HCT116 (cell line): ENCODE measurements around the gene SAMD13. TPM values are rescaled to one million over a fixed set of nuclear protein-coding genes. Genes with fewer than 3 reads are reported as not detected.

ENCODE experiments used
- ATAC-seq: fragments of 200-7000 bp; cut with Tn5 transposase; 2 replicates; pipeline ENCODE4 v1.9.1; 2020; ENCODE audit warnings: mild to moderate bottlenecking, moderate library complexity
- BruUV-seq: library from RNA; stranded (reverse); fragments of 400-500 nt; replicated peaks from 2 replicates; lab custom pipeline; 2021; lab: Mats Ljungman, UMichigan
- CTCF ChIA-PET: fragments of 300-600 bp; sonication (Branson Sonifier 250); formaldehyde crosslinking; loops from one replicate; lab custom pipeline; 2021; ENCODE audit warnings: antibody characterized with exemption; lab: Charles Lee
- POLR2A ChIA-PET: fragments of 300-600, 350-600 bp; sonication (Branson Sonifier 250); formaldehyde crosslinking; loops from one replicate; lab custom pipeline; 2021; ENCODE audit warnings: antibody characterized with exemption; lab: Charles Lee
- RAD21 ChIA-PET, 2 experiments: fragments of 300-600 bp; sonication (Branson Sonifier 250); formaldehyde crosslinking; loops; one replicate each; lab custom pipeline; 2023; ENCODE audit warnings: low total read pairs in 2 of 2; ENCODE audit not compliant: uncharacterized antibody in 2 of 2, unreplicated experiment in 2 of 2, low non-redundant PET in 1 of 2; lab: Charles Lee
- DNase-seq: peaks from one replicate; pipeline ENCODE4 v3.0.0-alpha.2; 2010; ENCODE audit warnings: low read depth, low spot score
- H2AFZ ChIP-seq: fragments of 200-600 bp; shearing (Covaris generic), sonication (generic); 2 replicates; pipeline ENCODE4 v1.6.1; 2017; ENCODE audit warnings: low read depth, mixed run types, mixed read lengths, antibody characterized with exemption, low read length; ENCODE audit not compliant: poor library complexity, severe bottlenecking
- H3K27ac ChIP-seq: 2 replicates; pipeline ENCODE4 v1.5.1; 2012; ENCODE audit warnings: low read depth, low read length
- H3K27me3 ChIP-seq: fragments of 200-600 bp; sonication (generic); 2 replicates; pipeline ENCODE4 v1.6.1; 2016; ENCODE audit warnings: mixed run types, low read length, mixed read lengths; ENCODE audit not compliant: insufficient read depth
- H3K36me3 ChIP-seq, 2 experiments: fragments of 200-500 bp in 1 of 2; fragments of 200-600 bp in 1 of 2; sonication (Bioruptor generic) in 1 of 2; sonication (generic) in 1 of 2; 2 replicates each; pipeline versions ENCODE4 v1.5.1 to v1.6.1; 2014 to 2016; ENCODE audit warnings: low read length in 2 of 2, inconsistent platforms in 1 of 2, mixed read lengths in 1 of 2, mixed run types in 1 of 2; ENCODE audit not compliant: insufficient read depth in 2 of 2, control insufficient read depth in 1 of 2
- H3K4me1 ChIP-seq, 2 experiments: fragments of 200-600 bp in 1 of 2; sonication (generic) in 1 of 2; 2 replicates each; pipeline versions ENCODE4 v1.5.1 to v1.6.1; 2012 to 2017; ENCODE audit warnings: low read length in 2 of 2, inconsistent platforms in 1 of 2, mild to moderate bottlenecking in 1 of 2, mixed read lengths in 1 of 2, mixed run types in 1 of 2, moderate library complexity in 1 of 2; ENCODE audit not compliant: insufficient read depth in 2 of 2, control insufficient read depth in 1 of 2
- H3K4me2 ChIP-seq: fragments of 200-600 bp; sonication (generic); 2 replicates; pipeline ENCODE4 v1.6.1; 2017; ENCODE audit warnings: mixed run types, low read length, mixed read lengths
- H3K4me3 ChIP-seq, 2 experiments: fragments of 200-600 bp in 1 of 2; sonication (generic) in 1 of 2; replicated peaks in 1 of 2; 2 replicates each; pipeline ENCODE4 v1.5.1; 2011 to 2016; ENCODE audit warnings: low read length in 2 of 2, control low read depth in 1 of 2, low read depth in 1 of 2, mild to moderate bottlenecking in 1 of 2, mixed read lengths in 1 of 2, mixed run types in 1 of 2
- H3K79me2 ChIP-seq: fragments of 200-600 bp; sonication (generic); 2 replicates; pipeline ENCODE4 v1.6.1; 2017; ENCODE audit warnings: mild to moderate bottlenecking, mixed run types, low read length, moderate library complexity, mixed read lengths; ENCODE audit not compliant: insufficient read depth
- H3K9ac ChIP-seq: fragments of 200-600 bp; sonication (generic); 2 replicates; pipeline ENCODE4 v1.6.1; 2016; ENCODE audit warnings: low read length, mixed read lengths
- H3K9me2 ChIP-seq: fragments of 200-600 bp; sonication (generic), shearing (Covaris generic); 2 replicates; pipeline ENCODE4 v1.6.1; 2017; ENCODE audit warnings: mixed run types, mild to moderate bottlenecking, moderate library complexity; ENCODE audit not compliant: insufficient read depth
- H3K9me3 ChIP-seq, 2 experiments: fragments of 200-500 bp in 1 of 2; fragments of 200-600 bp in 1 of 2; sonication (Bioruptor generic) in 1 of 2; sonication (generic) in 1 of 2; 2 replicates each; pipeline ENCODE4 v1.6.1; 2014 to 2017; ENCODE audit warnings: low read length in 2 of 2, mixed read lengths in 2 of 2, inconsistent platforms in 1 of 2, low read depth in 1 of 2, mild to moderate bottlenecking in 1 of 2, mixed run types in 1 of 2, moderate library complexity in 1 of 2; ENCODE audit not compliant: control insufficient read depth in 1 of 2, insufficient read depth in 1 of 2
- H4K20me1 ChIP-seq: fragments of 200-600 bp; sonication (generic), shearing (Covaris generic); 2 replicates; pipeline ENCODE4 v1.6.1; 2017; ENCODE audit warnings: mixed run types, mild to moderate bottlenecking, moderate library complexity; ENCODE audit not compliant: insufficient read depth
- CBX3 ChIP-seq: IDR thresholded peaks from 2 replicates; pipeline ENCODE4 v1.6.1; 2012; ENCODE audit warnings: low read depth
- CEBPB ChIP-seq: IDR thresholded peaks from 2 replicates; pipeline ENCODE4 v1.6.1; 2012; ENCODE audit warnings: low read depth
- CTCF ChIP-seq, 3 experiments: fragments of 200-600 bp in 1 of 3; sonication (generic) in 1 of 3; IDR thresholded peaks in 2 of 3; conservative IDR thresholded peaks in 1 of 3; 2 replicates each; pipeline ENCODE4 v1.5.1; 2012 to 2017; ENCODE audit warnings: low read depth in 2 of 3, low read length in 2 of 3, antibody characterized with exemption in 1 of 3, borderline replicate concordance in 1 of 3, control low read depth in 1 of 3, mild to moderate bottlenecking in 1 of 3, mixed read lengths in 1 of 3, mixed run types in 1 of 3, moderate library complexity in 1 of 3; ENCODE audit not compliant: insufficient read depth in 1 of 3
- EGR1 ChIP-seq: IDR thresholded peaks from 2 replicates; pipeline ENCODE4 v1.6.1; 2012; ENCODE audit warnings: low read depth
- ELF1 ChIP-seq: IDR thresholded peaks from 2 replicates; pipeline ENCODE4 v1.6.1; 2012; ENCODE audit warnings: low read depth, borderline replicate concordance
- EZH2phosphoT487 ChIP-seq: fragments of 200-600 bp; IDR thresholded peaks from 2 replicates; pipeline ENCODE4 v1.6.1; 2018; ENCODE audit warnings: antibody characterized with exemption, borderline replicate concordance
- JUND ChIP-seq: IDR thresholded peaks from 2 replicates; pipeline ENCODE4 v1.6.1; 2012
- MAX ChIP-seq: IDR thresholded peaks from 2 replicates; pipeline ENCODE4 v1.6.1; 2012
- POLR2A ChIP-seq: IDR thresholded peaks from 2 replicates; pipeline ENCODE4 v1.7.0; 2011; ENCODE audit warnings: borderline replicate concordance; ENCODE audit not compliant: insufficient read depth, insufficient read length; ENCODE audit errors: extremely low read depth
- POLR2AphosphoS5 ChIP-seq: IDR thresholded peaks from 2 replicates; pipeline ENCODE4 v1.6.1; 2011; ENCODE audit warnings: mild to moderate bottlenecking, low read depth, low read length, moderate library complexity
- RAD21 ChIP-seq: IDR thresholded peaks from 2 replicates; pipeline ENCODE4 v1.6.1; 2012; ENCODE audit warnings: low read depth, mild to moderate bottlenecking
- REST ChIP-seq: IDR thresholded peaks from 2 replicates; pipeline ENCODE4 v1.6.1; 2012; ENCODE audit warnings: low read depth
- SIN3A ChIP-seq: IDR thresholded peaks from 2 replicates; pipeline ENCODE4 v1.6.1; 2012; ENCODE audit warnings: low read depth
- SP1 ChIP-seq: IDR thresholded peaks from 2 replicates; pipeline ENCODE4 v1.6.1; 2012; ENCODE audit warnings: low read depth
- YY1 ChIP-seq: IDR thresholded peaks from 2 replicates; pipeline ENCODE4 v1.6.1; 2011; ENCODE audit warnings: low read length, low read depth, moderate library complexity, mild to moderate bottlenecking; ENCODE audit not compliant: insufficient replicate concordance; ENCODE audit errors: extremely low read depth
- ZBTB33 ChIP-seq: IDR thresholded peaks from 2 replicates; pipeline ENCODE4 v1.6.1; 2011; ENCODE audit warnings: mild to moderate bottlenecking, low read length, moderate library complexity; ENCODE audit not compliant: insufficient replicate concordance; ENCODE audit errors: extremely low read depth
- intact Hi-C: fragments of 100-400 bp; cut with micrococcal nuclease; formaldehyde crosslinking; loops from 2 replicates; pipeline ENCODE4 v1.10.0; 2022
- total RNA-seq: library from RNA; stranded (reverse); gene quantifications from one replicate; pipeline ENCODE4 v1.2.1, GENCODE V29; 2021; ENCODE audit not compliant: unreplicated experiment

SAMD13 gene
- total RNA-seq, 1 experiment from 2014 or later: 14.9 TPM

GRCh38 chr1:84260852-84261518, 40.5 kb upstream of the SAMD13 start:
- BruUV-seq: no TSS peak
- POLR2A ChIA-PET: interaction anchor here (0.8 kb wide), 1 partner anchor 14 kb away, joined by 3 read pairs; no protein-coding TSS in a partner anchor
- no peaks in the 10 kb centered on the region for H3K9me3 ChIP-seq
- ATAC-seq: peak; percentile 35; the same call in 1 of the 2 replicates
- H3K9ac ChIP-seq: no peak overlapping the region
- H3K27ac ChIP-seq: peak overlapping the region; percentile 31
- RAD21 ChIA-PET: no interaction called here
- H3K27me3 ChIP-seq: no peaks in the 10 kb centered on the region
- no peaks in the 10 kb centered on the region for H4K20me1 ChIP-seq
- TF ChIP-seq ZBTB33 (no peak), EZH2phosphoT487 (no peak), JUND (no peak), RAD21 (no peak), CBX3 (no peak), YY1 (no peak), POLR2A (no peak), EGR1 (no peak), ELF1 (no peak), MAX (no peak), POLR2AphosphoS5 (no peak), CEBPB (no peak), SIN3A (no peak), SP1 (no peak; the same call in 1 of the 2 replicates), REST (no peak), CTCF (IDR thresholded peaks at IDR 0.05 in 2 of 3, conservative IDR thresholded peaks at IDR 0.05 in 1 of 3; ENCODE audit: borderline replicate concordance in 1 of 3, insufficient read depth in 1 of 3, low read depth in 2 of 3, low read length in 2 of 3) (no peak)
- TF ChIP-seq, all 23 proteins: peak for 0
- Histone ChIP-seq H3K79me2 (no peaks in the 10 kb centered on the region), H3K9me2 (no peaks in the 10 kb centered on the region), H2AFZ (peak overlapping the region; percentile 60), H3K36me3 (no peaks in the 10 kb centered on the region), H3K4me3 (no peak overlapping the region), H3K4me1 (peaks cover 9 to 15% of the 10 kb centered on the region in 2 experiments), H3K4me2 (peak overlapping the region; percentile 20)
- intact Hi-C loops: no loop called here
- no peak for DNase-seq
- CTCF ChIA-PET: no interaction called here
